ENCODE results near the gene ZNF341.

Gene ZNF341

DNA sequence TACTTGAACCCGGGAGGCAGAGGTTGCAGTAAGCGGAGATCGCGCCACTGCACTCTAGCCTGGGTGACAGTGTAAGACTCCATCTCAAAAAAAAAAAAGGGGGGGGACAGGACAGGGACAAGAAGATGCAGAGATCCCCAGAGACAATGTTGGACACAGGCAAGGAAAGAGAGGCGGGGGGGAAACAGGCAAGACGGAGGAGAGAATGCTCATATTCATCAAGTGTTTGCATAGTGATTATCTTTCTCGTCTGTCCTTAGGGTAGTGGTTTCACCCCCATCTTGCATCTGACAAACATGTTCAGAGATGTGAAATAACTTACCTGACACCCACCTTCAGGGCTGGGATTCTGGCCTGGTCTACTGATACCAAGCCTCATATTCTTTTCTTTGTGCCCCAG, 108.4 kb downstream of the ZNF341 start:
- ChIA-PET CTCF (interaction anchor here (1.2 to 3.9 kb wide), 4 partner anchors 10 to 246 kb away, joined by 3 to 18 read pairs (median 6); no protein-coding TSS in a partner anchor), POLR2A (interaction anchor here (0.5 kb wide), 1 partner anchor 20 kb away, joined by 3 read pairs; no protein-coding TSS in a partner anchor)
- TF ChIP-seq, protein P1, sequence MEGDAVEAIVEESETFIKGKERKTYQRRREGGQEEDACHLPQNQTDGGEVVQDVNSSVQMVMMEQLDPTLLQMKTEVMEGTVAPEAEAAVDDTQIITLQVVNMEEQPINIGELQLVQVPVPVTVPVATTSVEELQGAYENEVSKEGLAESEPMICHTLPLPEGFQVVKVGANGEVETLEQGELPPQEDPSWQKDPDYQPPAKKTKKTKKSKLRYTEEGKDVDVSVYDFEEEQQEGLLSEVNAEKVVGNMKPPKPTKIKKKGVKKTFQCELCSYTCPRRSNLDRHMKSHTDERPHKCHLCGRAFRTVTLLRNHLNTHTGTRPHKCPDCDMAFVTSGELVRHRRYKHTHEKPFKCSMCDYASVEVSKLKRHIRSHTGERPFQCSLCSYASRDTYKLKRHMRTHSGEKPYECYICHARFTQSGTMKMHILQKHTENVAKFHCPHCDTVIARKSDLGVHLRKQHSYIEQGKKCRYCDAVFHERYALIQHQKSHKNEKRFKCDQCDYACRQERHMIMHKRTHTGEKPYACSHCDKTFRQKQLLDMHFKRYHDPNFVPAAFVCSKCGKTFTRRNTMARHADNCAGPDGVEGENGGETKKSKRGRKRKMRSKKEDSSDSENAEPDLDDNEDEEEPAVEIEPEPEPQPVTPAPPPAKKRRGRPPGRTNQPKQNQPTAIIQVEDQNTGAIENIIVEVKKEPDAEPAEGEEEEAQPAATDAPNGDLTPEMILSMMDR (IDR thresholded peaks at IDR 0.05; ENCODE audit: control extremely low read depth, extremely low read depth, low read depth, missing control alignments): no peak
- DNase-seq (ENCODE audit: extremely low spot score): no peak

DNA sequence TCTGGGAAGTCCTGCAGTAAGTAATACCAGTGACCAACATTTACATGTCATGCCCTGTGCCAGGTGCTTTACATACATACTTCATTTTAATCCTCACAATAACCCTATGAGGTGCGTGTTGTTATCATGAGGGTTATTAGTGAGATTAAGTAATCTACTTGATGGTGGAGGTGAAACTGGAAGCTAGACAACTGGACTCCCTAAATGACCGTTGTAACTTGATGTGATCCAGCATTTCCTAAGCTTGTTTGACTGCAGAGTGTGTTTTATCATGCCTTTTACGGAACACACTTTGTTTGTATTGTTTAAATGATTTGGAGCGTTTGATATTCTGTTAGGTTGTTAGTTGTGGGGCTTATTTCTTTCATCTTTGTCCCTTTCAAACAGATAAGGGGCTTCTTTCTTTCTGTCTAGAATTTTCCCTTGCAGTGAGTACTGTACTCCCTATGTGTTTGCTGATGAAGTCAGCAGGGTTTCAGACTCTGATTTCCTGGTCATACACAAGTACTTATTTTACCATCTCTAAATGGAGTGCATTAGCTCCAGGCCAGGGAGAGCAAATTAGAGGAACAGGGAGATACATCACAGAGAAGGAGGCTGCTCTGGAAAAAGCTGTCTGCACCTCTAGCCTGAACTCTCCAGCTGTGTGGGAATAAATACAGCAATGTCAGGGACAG, 109.1 kb downstream of the ZNF341 start:
- no peak for DNase-seq (ENCODE audit: extremely low spot score)
- TF ChIP-seq, protein P1 (IDR thresholded peaks at IDR 0.05; ENCODE audit: control extremely low read depth, extremely low read depth, low read depth, missing control alignments): no peak
- ChIA-PET CTCF (interaction anchor here (1.0 to 3.9 kb wide), 5 partner anchors 9 to 246 kb away, joined by 3 to 18 read pairs (median 3); no protein-coding TSS in a partner anchor), POLR2A (interaction anchor here (0.5 kb wide), 1 partner anchor 21 kb away, joined by 3 read pairs; no protein-coding TSS in a partner anchor)

DNA sequence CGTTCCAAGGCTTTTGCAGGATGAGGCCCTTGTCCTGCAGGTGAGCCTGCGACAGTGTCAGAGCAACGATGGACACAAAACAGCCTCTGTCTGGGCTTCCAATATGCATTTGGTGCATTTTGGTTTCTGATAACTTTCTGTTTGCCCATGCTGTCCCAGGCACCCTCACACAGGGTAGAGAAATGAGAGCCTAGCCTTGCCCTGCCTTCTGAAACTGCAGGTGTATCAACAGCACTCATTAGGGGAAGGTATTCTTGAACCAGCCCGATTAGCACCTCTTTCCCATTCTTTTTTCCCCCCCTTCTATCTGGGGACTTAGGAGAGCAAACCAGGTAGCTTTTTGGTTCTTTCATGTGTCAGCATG, 109.6 kb downstream of the ZNF341 start:
- CTCF ChIA-PET: interaction anchor here (1.0 to 3.9 kb wide), 4 partner anchors 9 to 22 kb away, joined by 3 to 18 read pairs (median 6); no protein-coding TSS in a partner anchor
- no peak for DNase-seq (ENCODE audit: extremely low spot score)
- TF ChIP-seq, protein P1 (IDR thresholded peaks at IDR 0.05; ENCODE audit: control extremely low read depth, extremely low read depth, low read depth, missing control alignments): no peak
- POLR2A ChIA-PET: no interaction called here
